Dendritic cell treated with granulocyte-macrophage colony-stimulating factor and Interleukin-4, amounts not matched to agents 40 ng/mL and 50 ng/mL, for 4 days (primary cell): ENCODE results near the gene NRAP.

Experiments used
- H3K27ac Mint-ChIP-seq: one replicate; pipeline ENCODE4 v1.8.0; 2022; ENCODE audit warnings: mild to moderate bottlenecking, mixed read lengths
- H3K27me3 Mint-ChIP-seq: one replicate; pipeline ENCODE4 v1.8.0; 2022; ENCODE audit warnings: mild to moderate bottlenecking, mixed read lengths
- H3K36me3 Mint-ChIP-seq: one replicate; pipeline ENCODE4 v1.8.0; 2022; ENCODE audit warnings: low read depth, mixed read lengths
- H3K4me1 Mint-ChIP-seq: one replicate; pipeline ENCODE4 v1.8.0; 2022; ENCODE audit warnings: low read depth, mixed read lengths
- H3K4me3 Mint-ChIP-seq: one replicate; pipeline ENCODE4 v1.8.0; 2022; ENCODE audit warnings: mild to moderate bottlenecking, moderate library complexity, mixed read lengths
- H3K9me3 Mint-ChIP-seq: one replicate; pipeline ENCODE4 v1.8.0; 2022; ENCODE audit warnings: mixed read lengths
- intact Hi-C: fragments of 100-400 bp; cut with micrococcal nuclease; formaldehyde crosslinking; loops from one replicate; pipeline ENCODE4 v1.15.0; 2022

The NRAP gene

GRCh38 chr10:113589201-113589770 is 74.6 kb downstream of the NRAP start:
- intact Hi-C loops, result no loop called here
- Mint-ChIP-seq H3K4me1 (no peaks in the 10 kb centered on the region), H3K27ac (no peak overlapping the region), H3K27me3 (peaks cover 15% of the 10 kb centered on the region), H3K9me3 (no peaks in the 10 kb centered on the region), H3K4me3 (no peak overlapping the region), H3K36me3 (no peaks in the 10 kb centered on the region)

GRCh38 chr10:113585949-113586348 is 77.9 kb downstream of the NRAP start:
- H3K4me1 Mint-ChIP-seq, result no peaks in the 10 kb centered on the region
- no peaks in the 10 kb centered on the region for H3K9me3 Mint-ChIP-seq
- intact Hi-C loops, result no loop called here
- no peaks in the 10 kb centered on the region for H3K36me3 Mint-ChIP-seq
- H3K27me3 Mint-ChIP-seq, result peaks cover 19% of the 10 kb centered on the region
- no peak overlapping the region for H3K27ac Mint-ChIP-seq
- H3K4me3 Mint-ChIP-seq, result no peak overlapping the region

GRCh38 chr10:113583571-113583970 is 80.3 kb downstream of the NRAP start:
- no peaks in the 10 kb centered on the region for H3K4me1 Mint-ChIP-seq
- no peak overlapping the region for H3K27ac Mint-ChIP-seq
- peaks cover 19% of the 10 kb centered on the region for H3K27me3 Mint-ChIP-seq
- intact Hi-C loops, result no loop called here
- no peaks in the 10 kb centered on the region for H3K9me3 Mint-ChIP-seq
- no peak overlapping the region for H3K4me3 Mint-ChIP-seq
- no peaks in the 10 kb centered on the region for H3K36me3 Mint-ChIP-seq

- intact Hi-C loops, result no loop called here
- no peak overlapping the region for H3K4me3 Mint-ChIP-seq
- no peaks in the 10 kb centered on the region for H3K9me3 Mint-ChIP-seq
- H3K36me3 Mint-ChIP-seq, result no peaks in the 10 kb centered on the region
- no peaks in the 10 kb centered on the region for H3K4me1 Mint-ChIP-seq
- H3K27me3 Mint-ChIP-seq, result peaks cover 19% of the 10 kb centered on the region
- H3K27ac Mint-ChIP-seq, result no peak overlapping the region
These were observed 82.7 kb downstream of the NRAP start for GRCh38 chr10:113581092-113581491.

- Mint-ChIP-seq H3K27me3 (peaks cover 14% of the 10 kb centered on the region), H3K4me1 (no peaks in the 10 kb centered on the region), H3K4me3 (no peak overlapping the region), H3K27ac (no peak overlapping the region), H3K9me3 (no peaks in the 10 kb centered on the region), H3K36me3 (no peaks in the 10 kb centered on the region)
- intact Hi-C loops, result no loop called here
These were observed 85.1 kb downstream of the NRAP start for GRCh38 chr10:113578773-113579172.

GRCh38 chr10:113576852-113577251 is 87.0 kb downstream of the NRAP start:
- H3K9me3 Mint-ChIP-seq, result no peaks in the 10 kb centered on the region
- intact Hi-C loops, result no loop called here
- H3K4me1 Mint-ChIP-seq, result no peaks in the 10 kb centered on the region
- no peak overlapping the region for H3K4me3 Mint-ChIP-seq
- no peaks in the 10 kb centered on the region for H3K36me3 Mint-ChIP-seq
- H3K27ac Mint-ChIP-seq, result no peak overlapping the region
- peaks cover 10% of the 10 kb centered on the region for H3K27me3 Mint-ChIP-seq

- Mint-ChIP-seq H3K4me1 (no peaks in the 10 kb centered on the region), H3K4me3 (no peak overlapping the region), H3K9me3 (no peaks in the 10 kb centered on the region), H3K27me3 (peaks cover 7% of the 10 kb centered on the region), H3K36me3 (no peaks in the 10 kb centered on the region), H3K27ac (no peak overlapping the region)
- intact Hi-C loops, result no loop called here
These were observed 90.5 kb downstream of the NRAP start for GRCh38 chr10:113573368-113573767.

- Mint-ChIP-seq H3K27me3 (peaks cover 9% of the 10 kb centered on the region), H3K9me3 (no peaks in the 10 kb centered on the region), H3K4me3 (no peak overlapping the region), H3K36me3 (no peaks in the 10 kb centered on the region), H3K27ac (no peak overlapping the region), H3K4me1 (no peaks in the 10 kb centered on the region)
- intact Hi-C loops, result no loop called here
These were observed 91.1 kb downstream of the NRAP start for GRCh38 chr10:113572520-113573290.

GRCh38 chr10:113569576-113569975 is 94.3 kb downstream of the NRAP start:
- Mint-ChIP-seq H3K27ac (no peak overlapping the region), H3K36me3 (no peaks in the 10 kb centered on the region), H3K9me3 (no peaks in the 10 kb centered on the region), H3K27me3 (peaks cover 11% of the 10 kb centered on the region), H3K4me1 (no peaks in the 10 kb centered on the region), H3K4me3 (no peak overlapping the region)
- intact Hi-C loops, result no loop called here

GRCh38 chr10:113566888-113567287 is 97.0 kb downstream of the NRAP start:
- no peaks in the 10 kb centered on the region for H3K36me3 Mint-ChIP-seq
- H3K27ac Mint-ChIP-seq, result no peak overlapping the region
- H3K27me3 Mint-ChIP-seq, result peaks cover 12% of the 10 kb centered on the region
- H3K9me3 Mint-ChIP-seq, result no peaks in the 10 kb centered on the region
- H3K4me1 Mint-ChIP-seq, result peaks cover 5% of the 10 kb centered on the region
- intact Hi-C loops, result no loop called here
- no peak overlapping the region for H3K4me3 Mint-ChIP-seq

- Mint-ChIP-seq H3K4me1 (peaks cover 5% of the 10 kb centered on the region), H3K27ac (no peak overlapping the region), H3K27me3 (peaks cover 20% of the 10 kb centered on the region), H3K4me3 (no peak overlapping the region), H3K36me3 (no peaks in the 10 kb centered on the region), H3K9me3 (no peaks in the 10 kb centered on the region)
- intact Hi-C loops, result no loop called here
These were observed 98.5 kb downstream of the NRAP start for GRCh38 chr10:113565364-113565763.

- Mint-ChIP-seq H3K36me3 (no peaks in the 10 kb centered on the region), H3K27ac (peak overlapping the region; percentile 2), H3K4me3 (peak overlapping the region; percentile 74), H3K4me1 (peaks cover 5% of the 10 kb centered on the region), H3K9me3 (no peaks in the 10 kb centered on the region), H3K27me3 (peaks cover 35% of the 10 kb centered on the region)
- intact Hi-C loops, result loop anchor here (5.0 kb wide), 1 partner anchor 41 kb away; no protein-coding TSS in a partner anchor
These were observed 100.3 kb downstream of the NRAP start for GRCh38 chr10:113563306-113564088.

GRCh38 chr10:113562704-113563103 is 101.1 kb downstream of the NRAP start:
- H3K4me3 Mint-ChIP-seq, result no peak overlapping the region
- intact Hi-C loops, result loop anchor here (5.0 kb wide), 1 partner anchor 40 kb away; no protein-coding TSS in a partner anchor

GRCh38 chr10:113562069-113562468 is 101.8 kb downstream of the NRAP start:
- peaks cover 45% of the 10 kb centered on the region for H3K27me3 Mint-ChIP-seq
- intact Hi-C loops, result loop anchor here (5.0 kb wide), 1 partner anchor 40 kb away; no protein-coding TSS in a partner anchor
- no peak overlapping the region for H3K27ac Mint-ChIP-seq
- H3K4me1 Mint-ChIP-seq, result peaks cover 5% of the 10 kb centered on the region
- no peaks in the 10 kb centered on the region for H3K36me3 Mint-ChIP-seq
- no peaks in the 10 kb centered on the region for H3K9me3 Mint-ChIP-seq
- H3K4me3 Mint-ChIP-seq, result no peak overlapping the region

More at GRCh38 chr10:113562704-113563103, 101.1 kb downstream of the NRAP start:
- Mint-ChIP-seq H3K4me1 (peaks cover 5% of the 10 kb centered on the region), H3K27me3 (peaks cover 40% of the 10 kb centered on the region), H3K9me3 (no peaks in the 10 kb centered on the region), H3K27ac (no peak overlapping the region), H3K36me3 (no peaks in the 10 kb centered on the region)
